Lower leg skin (tissue), 4 donors: ENCODE data around the gene CNPY1. TPM values are rescaled to one million over a fixed set of nuclear protein-coding genes. Genes with fewer than 3 reads are reported as not detected.

Experiments used
- DNase-seq, 2 donors: peaks; one replicate each; pipeline ENCODE4 v3.0.0-alpha.2; 2019; ENCODE audit warnings: low spot score in 2 of 2
- H3K4me3 ChIP-seq: fragments of 200-600 bp; sonication (generic); 2 replicates; pipeline ENCODE4 v1.5.1; 2017; ENCODE audit warnings: mild to moderate bottlenecking, low read depth; ENCODE audit not compliant: poor library complexity, severe bottlenecking
- CTCF ChIP-seq, 3 donors: fragments of 450-650 bp; IDR thresholded peaks; one replicate each; pipeline ENCODE4 v1.5.1; 2016; ENCODE audit warnings: antibody characterized with exemption in 3 of 3, mild to moderate bottlenecking in 3 of 3, moderate library complexity in 2 of 3
- POLR2A ChIP-seq, 2 donors: fragments of 450-650 bp; IDR thresholded peaks; one replicate each; pipeline ENCODE4 v1.6.1; 2016 to 2017; ENCODE audit warnings: antibody characterized with exemption in 2 of 2, mild to moderate bottlenecking in 1 of 2, moderate library complexity in 1 of 2
- WGBS, 2 donors: methylation state at CpG; one replicate each; pipeline ENCODE4 v1.1.5; 2018; 5-methylcytosine and 5-hydroxymethylcytosine counted together
- intact Hi-C: fragments of 100-400 bp; cut with DNase I; formaldehyde crosslinking; loops from one replicate; pipeline ENCODE4 v1.15.0; 2023; ENCODE audit warnings: low total_unique reads
- total RNA-seq, 4 donors: library from RNA; depleted of rRNA; stranded (reverse); fragments of >200 nt; gene quantifications; one replicate each; pipeline ENCODE4 v1.1.0, GENCODE V29; 2016

The CNPY1 gene
- total RNA-seq, 4 donors from 2014 or later = not detected

- intact Hi-C loops = loop anchor here (10.0 kb wide), 1 partner anchor 129 kb away; no protein-coding TSS in a partner anchor
- no peak for DNase-seq
- 76 to 79% methylated on average over 13 of the region's 13 CpGs for WGBS, 2 donors
- H3K4me3 ChIP-seq = no peak overlapping the region
- TF ChIP-seq CTCF (IDR thresholded peaks at IDR 0.05) (no peak), POLR2A (IDR thresholded peaks at IDR 0.05) (no peak)
Measured at GRCh38 chr7:155513543-155514285, 32.6 kb downstream of the CNPY1 start.

- WGBS, 2 donors = 30 to 36% methylated on average over 4 of the region's 4 CpGs
- TF ChIP-seq POLR2A (IDR thresholded peaks at IDR 0.05) = no peak
- no peak for TF ChIP-seq CTCF (IDR thresholded peaks at IDR 0.05)
- intact Hi-C loops = loop anchor here (10.0 kb wide), 1 partner anchor 128 kb away; no protein-coding TSS in a partner anchor
- no peak for DNase-seq
- no peak overlapping the region for H3K4me3 ChIP-seq
Measured at GRCh38 chr7:155512246-155512887, 34.0 kb downstream of the CNPY1 start.

GRCh38 chr7:155511702-155511996, 34.7 kb downstream of the CNPY1 start:
- 19 to 28% methylated on average over 5 of the region's 5 CpGs for whole genome bisulfite sequencing, 2 donors
- intact Hi-C loops = loop anchor here (10.0 kb wide), 1 partner anchor 127 kb away; no protein-coding TSS in a partner anchor
- TF ChIP-seq CTCF (IDR thresholded peaks at IDR 0.05) = no peak
- no peak for TF ChIP-seq POLR2A (IDR thresholded peaks at IDR 0.05)
- H3K4me3 ChIP-seq = no peak overlapping the region
- DNase-seq = no peak

- WGBS, 2 donors = 15 to 18% methylated on average over 6 of the region's 6 CpGs
- intact Hi-C loops = loop anchor here (10.0 kb wide), 1 partner anchor 126 kb away; no protein-coding TSS in a partner anchor
- no peak for TF ChIP-seq CTCF (IDR thresholded peaks at IDR 0.05)
- TF ChIP-seq POLR2A (IDR thresholded peaks at IDR 0.05) = no peak
- no peak for DNase-seq
- no peak overlapping the region for H3K4me3 ChIP-seq
Measured at GRCh38 chr7:155510975-155511701, 35.2 kb downstream of the CNPY1 start.

- H3K4me3 ChIP-seq = no peak overlapping the region
- intact Hi-C loops = loop anchor here (10.0 kb wide), 1 partner anchor 125 kb away; no protein-coding TSS in a partner anchor
- 4% methylated on average over 49 to 66 of the region's 68 CpGs for WGBS, 2 donors
- no peak for TF ChIP-seq POLR2A (IDR thresholded peaks at IDR 0.05)
- no peak for TF ChIP-seq CTCF (IDR thresholded peaks at IDR 0.05)
- peak in 1 of 2 donors; percentile 79 for DNase-seq
Measured at GRCh38 chr7:155509725-155510551, 36.4 kb downstream of the CNPY1 start.
